ENCODE data around the gene GTF2A2. TPM values are rescaled to one million over a fixed set of nuclear protein-coding genes. Genes with fewer than 3 reads are reported as not detected.

GTF2A2 gene
- total RNA-seq, 1 donor: 19.2 TPM

- Histone ChIP-seq H3K27me3 (ENCODE audit: insufficient read depth, low read length) (no peaks in the 10 kb centered on the region), H3K9me3 (ENCODE audit: low read depth, low read length) (no peaks in the 10 kb centered on the region), H3K4me1 (ENCODE audit: insufficient read depth, low read length) (peaks cover 29% of the 10 kb centered on the region), H2AFZ (ENCODE audit: low read length) (peak overlapping the region; percentile 85), H4K20me1 (ENCODE audit: insufficient read depth, low read length) (peaks cover 44% of the 10 kb centered on the region), H3K27ac (ENCODE audit: low read depth, low read length) (peak overlapping the region; percentile 98), H3K4me3 (ENCODE audit: insufficient read depth, low read length) (peak overlapping the region; percentile 100), H3K79me2 (ENCODE audit: insufficient read depth, low read length) (peaks cover 57% of the 10 kb centered on the region), H3K36me3 (ENCODE audit: insufficient read depth, low read length) (peaks cover 11% of the 10 kb centered on the region), H3K4me2 (ENCODE audit: insufficient read depth, low read length) (peak overlapping the region; percentile 93)
- peak; percentile 73 for DNase-seq (ENCODE audit: insufficient read length, low spot score, missing footprints)
- no peak for TF ChIP-seq CTCF (IDR thresholded peaks at IDR 0.05; ENCODE audit: extremely low read depth, low read depth, low read length)
Observed at GRCh38 chr15:59688423-59688781, 31.1 kb upstream of the GTF2A2 start.

GRCh38 chr15:59687836-59688235 lies 30.5 kb upstream of the GTF2A2 start:
- Histone ChIP-seq H3K36me3 (ENCODE audit: insufficient read depth, low read length) (peaks cover 11% of the 10 kb centered on the region), H3K27ac (ENCODE audit: low read depth, low read length) (peak overlapping the region; percentile 98), H4K20me1 (ENCODE audit: insufficient read depth, low read length) (peaks cover 46% of the 10 kb centered on the region), H3K4me2 (ENCODE audit: insufficient read depth, low read length) (peak overlapping the region; percentile 93), H3K27me3 (ENCODE audit: insufficient read depth, low read length) (no peaks in the 10 kb centered on the region), H3K9me3 (ENCODE audit: low read depth, low read length) (no peaks in the 10 kb centered on the region), H3K4me3 (ENCODE audit: insufficient read depth, low read length) (peak overlapping the region; percentile 100), H2AFZ (ENCODE audit: low read length) (no peak overlapping the region), H3K4me1 (ENCODE audit: insufficient read depth, low read length) (peaks cover 29% of the 10 kb centered on the region), H3K79me2 (ENCODE audit: insufficient read depth, low read length) (peaks cover 63% of the 10 kb centered on the region)
- no peak for DNase-seq (ENCODE audit: insufficient read length, low spot score, missing footprints)
- TF ChIP-seq CTCF (IDR thresholded peaks at IDR 0.05; ENCODE audit: extremely low read depth, low read depth, low read length): no peak

- H3K4me3 ChIP-seq (ENCODE audit: insufficient read depth, low read length): peak overlapping the region; percentile 4
- no peak for TF ChIP-seq CTCF (IDR thresholded peaks at IDR 0.05; ENCODE audit: extremely low read depth, low read depth, low read length)
- no peak overlapping the region for H3K4me2 ChIP-seq (ENCODE audit: insufficient read depth, low read length)
- H3K36me3 ChIP-seq (ENCODE audit: insufficient read depth, low read length): peaks cover 16% of the 10 kb centered on the region
- H3K79me2 ChIP-seq (ENCODE audit: insufficient read depth, low read length): peaks cover 77% of the 10 kb centered on the region
- DNase-seq (ENCODE audit: insufficient read length, low spot score, missing footprints): no peak
- peak overlapping the region; percentile 8 for H3K27ac ChIP-seq (ENCODE audit: low read depth, low read length)
- H3K4me1 ChIP-seq (ENCODE audit: insufficient read depth, low read length): peaks cover 29% of the 10 kb centered on the region
- no peaks in the 10 kb centered on the region for H3K9me3 ChIP-seq (ENCODE audit: low read depth, low read length)
- no peak overlapping the region for H2AFZ ChIP-seq (ENCODE audit: low read length)
- peaks cover 53% of the 10 kb centered on the region for H4K20me1 ChIP-seq (ENCODE audit: insufficient read depth, low read length)
- no peaks in the 10 kb centered on the region for H3K27me3 ChIP-seq (ENCODE audit: insufficient read depth, low read length)
Observed at GRCh38 chr15:59686389-59686788, 29.1 kb upstream of the GTF2A2 start.

GRCh38 chr15:59685737-59686297 lies 28.5 kb upstream of the GTF2A2 start:
- peaks cover 82% of the 10 kb centered on the region for H3K79me2 ChIP-seq (ENCODE audit: insufficient read depth, low read length)
- TF ChIP-seq CTCF (IDR thresholded peaks at IDR 0.05; ENCODE audit: extremely low read depth, low read depth, low read length): no peak
- peaks cover 29% of the 10 kb centered on the region for H3K4me1 ChIP-seq (ENCODE audit: insufficient read depth, low read length)
- peaks cover 22% of the 10 kb centered on the region for H3K36me3 ChIP-seq (ENCODE audit: insufficient read depth, low read length)
- no peak for DNase-seq (ENCODE audit: insufficient read length, low spot score, missing footprints)
- H4K20me1 ChIP-seq (ENCODE audit: insufficient read depth, low read length): peaks cover 53% of the 10 kb centered on the region
- no peaks in the 10 kb centered on the region for H3K9me3 ChIP-seq (ENCODE audit: low read depth, low read length)
- H2AFZ ChIP-seq (ENCODE audit: low read length): no peak overlapping the region
- H3K27me3 ChIP-seq (ENCODE audit: insufficient read depth, low read length): no peaks in the 10 kb centered on the region
- H3K4me2 ChIP-seq (ENCODE audit: insufficient read depth, low read length): no peak overlapping the region
- H3K4me3 ChIP-seq (ENCODE audit: insufficient read depth, low read length): peak overlapping the region; percentile 4
- H3K27ac ChIP-seq (ENCODE audit: low read depth, low read length): peak overlapping the region; percentile 8
